GM18517 (cell line): ENCODE measurements around the gene MARCO.

ENCODE experiments used
- ATAC-seq: cut with Tn5 transposase; IDR thresholded peaks from one replicate; pipeline ENCODE4 v1.9.1; 2021; ENCODE audit warnings: mild to moderate bottlenecking, moderate library complexity; ENCODE audit not compliant: unreplicated experiment

MARCO gene

DNA sequence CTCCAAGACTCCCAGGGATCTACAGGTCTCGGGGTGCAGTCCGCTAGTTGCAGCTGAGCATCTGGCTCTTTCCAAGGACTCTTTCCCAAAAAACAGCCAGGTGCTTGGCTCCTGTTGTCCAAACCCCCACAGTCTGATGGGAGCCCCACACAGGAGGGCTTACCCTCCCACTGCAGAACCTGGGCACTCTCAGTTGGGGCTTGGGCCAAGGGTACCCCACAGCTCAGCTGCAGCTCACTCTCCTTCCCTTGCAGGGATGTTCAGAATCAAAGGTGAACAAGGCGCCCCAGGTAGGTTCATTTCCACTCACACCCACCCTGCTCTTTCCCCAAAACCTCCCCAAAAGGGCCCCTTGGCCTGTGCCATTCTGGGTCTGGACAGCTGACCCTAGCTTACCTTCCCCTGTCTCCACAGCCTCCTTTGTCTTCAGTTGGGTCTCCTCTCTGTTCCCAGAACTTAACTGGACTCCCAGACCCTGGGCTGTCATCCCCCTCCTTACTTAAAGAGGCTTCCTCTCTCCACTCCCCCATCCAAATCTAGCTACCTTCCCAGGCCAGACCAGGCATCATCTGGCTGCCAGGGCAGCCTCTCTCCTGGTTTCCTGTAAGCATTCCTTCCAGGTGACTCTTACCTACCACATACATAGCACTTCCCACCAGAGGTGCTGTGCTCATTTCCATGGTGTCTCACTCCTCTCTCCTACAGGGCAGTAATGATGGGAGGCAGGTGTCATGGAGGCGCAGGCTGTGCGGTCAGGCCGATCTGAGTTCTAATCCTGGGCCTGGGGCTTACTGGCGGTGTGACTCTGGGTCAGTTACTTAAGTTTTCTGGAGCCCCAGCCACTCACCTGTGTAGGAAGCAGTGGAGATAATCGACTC, 29.5 kb downstream of the MARCO start:
- ATAC-seq = no peak

DNA sequence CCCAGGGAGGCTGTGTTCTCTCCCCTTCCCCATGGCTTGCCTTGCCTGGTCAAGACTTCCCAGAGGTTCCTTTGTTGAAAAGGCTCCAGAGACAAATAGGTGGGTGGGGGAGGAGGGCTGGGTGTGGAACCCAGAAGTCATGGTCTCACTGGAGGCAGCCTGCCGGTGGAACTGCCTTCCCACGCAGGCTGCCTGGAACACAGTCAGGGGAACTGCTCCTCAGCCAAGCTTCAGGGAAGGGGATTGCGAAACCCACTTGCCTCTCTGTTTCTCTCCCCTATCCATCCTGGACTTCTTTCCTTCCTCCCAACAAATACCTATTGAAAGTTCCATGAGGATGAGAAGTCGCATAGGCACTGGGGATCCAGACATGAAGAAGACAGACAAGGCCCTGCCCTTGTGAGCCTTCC, 31.6 kb downstream of the MARCO start:
- ATAC-seq = no peak

DNA sequence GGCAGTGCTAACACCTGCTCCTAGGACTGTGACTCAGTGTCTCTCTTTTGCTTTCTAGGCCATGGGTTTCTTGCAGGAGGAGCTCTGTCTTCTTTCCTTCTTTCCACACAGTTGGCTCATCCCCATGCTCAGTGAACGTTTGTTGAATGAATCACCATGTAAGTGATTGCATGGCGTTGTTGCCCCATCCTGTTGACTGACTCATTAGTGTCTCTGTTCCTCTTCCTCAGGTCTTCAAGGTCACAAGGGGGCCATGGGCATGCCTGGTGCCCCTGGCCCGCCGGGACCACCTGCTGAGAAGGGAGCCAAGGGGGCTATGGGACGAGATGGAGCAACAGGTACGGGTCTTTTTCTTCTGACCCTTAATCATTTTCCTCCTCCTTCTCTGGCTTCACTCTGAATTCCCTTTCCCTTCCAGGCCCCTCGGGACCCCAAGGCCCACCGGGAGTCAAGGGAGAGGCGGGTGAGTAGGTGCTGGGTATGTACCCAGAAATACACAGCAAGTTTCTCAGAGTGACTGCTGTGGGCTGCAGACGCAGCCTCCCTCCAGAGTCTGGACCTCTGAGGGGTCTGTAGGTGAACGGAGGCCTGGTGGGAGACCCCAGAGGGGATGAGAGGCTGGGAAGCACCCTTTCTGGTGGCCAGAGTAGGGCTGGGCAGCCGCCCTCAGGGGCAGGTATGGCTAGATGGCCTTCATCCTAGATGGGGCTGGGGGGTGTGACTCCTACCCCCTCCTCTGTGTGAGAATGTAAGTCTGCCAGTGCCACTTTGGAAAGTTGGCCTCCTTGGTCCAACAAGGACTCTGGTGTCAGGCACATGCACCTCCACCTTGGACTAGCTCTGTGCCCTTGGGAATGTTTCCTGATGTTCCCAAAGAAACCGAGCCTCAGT, 32.4 kb downstream of the MARCO start:
- no peak for ATAC-seq

DNA sequence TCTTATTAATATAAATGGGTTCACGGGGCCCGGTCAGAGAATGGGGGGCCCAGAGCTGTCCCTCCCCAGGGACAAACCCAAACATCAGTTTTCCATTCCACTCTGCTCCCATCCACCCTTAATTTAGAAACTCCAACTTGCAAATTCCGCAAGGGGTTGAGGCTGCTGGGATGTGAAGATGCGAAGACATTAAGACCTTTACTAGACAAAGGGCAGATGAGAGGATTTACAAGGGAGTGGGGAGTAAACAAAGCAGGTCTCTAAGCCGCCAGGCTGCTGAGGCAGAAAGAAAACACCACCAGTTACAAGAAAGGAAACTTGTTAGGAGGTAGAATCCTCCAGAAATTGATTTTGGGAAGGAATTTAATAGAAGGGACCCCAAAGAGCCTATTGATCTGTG, 33.1 kb downstream of the MARCO start:
- no peak for ATAC-seq

DNA sequence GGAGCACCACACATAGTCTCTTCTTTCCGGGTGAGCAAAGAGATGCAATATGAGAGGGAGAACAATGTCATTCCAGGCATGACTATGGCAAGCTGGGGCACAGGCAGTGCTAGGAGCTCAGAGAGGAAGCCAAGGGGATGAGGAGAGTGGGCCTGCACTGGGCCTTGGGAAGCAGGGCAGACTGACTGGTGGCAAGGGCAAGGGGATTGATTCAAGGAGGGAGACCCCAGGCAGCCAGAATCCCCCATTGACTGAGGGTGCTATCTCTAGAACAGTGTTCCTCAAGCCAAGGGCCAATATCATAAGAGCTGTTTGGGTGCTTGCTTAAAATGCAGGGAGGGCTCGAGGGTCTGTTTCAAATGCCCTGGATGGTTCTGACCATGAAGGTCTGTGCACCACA, 36.1 kb downstream of the MARCO start:
- ATAC-seq = no peak

DNA sequence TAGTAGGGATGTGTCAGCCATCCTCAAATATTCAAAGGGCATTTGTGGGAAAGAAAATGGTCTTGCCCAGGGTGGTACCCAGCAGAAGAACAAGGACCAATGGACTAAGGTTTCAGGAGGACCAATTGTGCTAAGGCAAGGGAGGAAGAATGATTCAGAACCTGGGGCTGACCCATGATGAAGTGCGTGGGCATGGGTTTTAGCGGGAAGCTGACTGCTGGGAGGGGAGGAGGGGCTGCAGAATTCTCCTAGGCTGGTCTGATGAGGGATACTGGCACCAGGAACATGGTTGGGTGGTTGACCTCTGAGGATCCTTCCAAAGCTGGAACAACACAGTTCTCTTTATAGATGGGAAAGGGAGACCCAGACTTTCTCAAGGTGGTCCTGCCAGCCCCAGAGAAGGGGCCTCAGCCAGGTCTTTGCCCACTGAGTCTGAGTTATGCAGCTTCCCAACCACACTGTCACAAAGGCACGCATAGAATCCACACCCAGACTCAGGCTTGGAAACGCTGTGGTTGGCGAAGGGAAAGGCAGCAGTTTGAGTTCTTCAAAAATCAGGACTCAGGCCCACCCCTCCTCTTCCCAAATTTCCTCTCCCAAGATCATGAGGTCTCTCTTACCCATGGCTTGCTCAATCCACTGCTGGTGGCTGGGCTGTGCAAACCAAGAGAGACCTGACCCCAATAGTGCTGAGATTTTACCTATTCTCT, 37.3 kb downstream of the MARCO start:
- ATAC-seq = no peak

DNA sequence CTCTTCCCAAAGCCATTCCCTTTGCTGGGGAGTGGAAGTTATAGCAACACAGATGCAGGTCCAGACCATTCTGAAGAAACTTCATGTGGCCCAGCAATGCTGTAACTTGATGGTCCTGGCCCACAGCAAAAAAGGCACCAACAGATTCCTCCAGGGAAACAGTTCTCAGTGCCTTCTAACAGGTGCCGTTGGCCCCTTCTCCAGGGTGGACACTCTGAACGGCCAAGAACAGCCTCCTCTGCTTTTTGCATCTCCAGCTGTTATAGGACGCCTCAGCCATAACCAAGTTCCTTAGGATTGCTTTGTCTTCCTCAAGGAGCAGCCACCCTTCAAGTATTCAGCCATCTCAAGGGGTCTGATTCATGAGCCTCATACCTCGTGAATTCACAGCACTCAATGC, 38.0 kb downstream of the MARCO start:
- ATAC-seq = no peak

DNA sequence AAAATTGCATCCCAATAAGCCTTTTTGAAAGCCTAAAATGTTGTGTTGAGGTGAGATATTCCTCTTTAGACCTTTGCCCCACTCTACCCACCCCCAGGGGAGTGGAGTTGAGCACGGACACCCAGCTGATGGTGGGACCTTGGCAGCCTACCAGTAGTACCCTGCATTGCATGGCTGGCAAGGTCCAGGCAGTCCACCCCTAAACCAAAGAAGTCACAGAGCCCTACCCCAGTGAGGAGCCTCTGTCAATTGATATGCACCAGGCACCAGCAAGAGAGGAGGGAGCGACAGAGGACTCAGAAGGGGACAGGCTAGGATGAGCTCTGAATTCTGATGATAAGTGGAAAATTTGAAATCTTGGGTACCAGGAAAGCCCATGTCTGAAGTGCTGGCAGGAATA, 38.6 kb downstream of the MARCO start:
- ATAC-seq = no peak

DNA sequence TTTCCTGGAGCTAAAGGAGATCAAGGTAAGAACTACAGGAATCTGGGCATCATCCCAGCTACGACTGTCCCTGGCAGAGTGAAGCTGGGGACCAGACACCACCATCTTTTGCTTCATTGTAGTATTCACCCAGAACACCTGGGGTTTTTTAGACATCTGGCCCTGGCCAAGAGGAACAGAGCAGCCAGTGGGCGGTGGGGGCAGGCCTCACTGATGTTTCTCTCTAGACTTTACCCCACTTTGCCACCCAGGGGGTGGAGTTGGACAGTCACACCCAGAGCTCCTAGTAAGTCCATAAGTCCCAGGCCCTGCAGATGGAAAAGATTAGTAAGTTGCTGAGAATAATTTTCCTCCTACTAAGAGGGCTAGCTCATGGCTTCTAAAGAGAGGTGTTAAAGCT, 39.6 kb downstream of the MARCO start:
- ATAC-seq = no peak

DNA sequence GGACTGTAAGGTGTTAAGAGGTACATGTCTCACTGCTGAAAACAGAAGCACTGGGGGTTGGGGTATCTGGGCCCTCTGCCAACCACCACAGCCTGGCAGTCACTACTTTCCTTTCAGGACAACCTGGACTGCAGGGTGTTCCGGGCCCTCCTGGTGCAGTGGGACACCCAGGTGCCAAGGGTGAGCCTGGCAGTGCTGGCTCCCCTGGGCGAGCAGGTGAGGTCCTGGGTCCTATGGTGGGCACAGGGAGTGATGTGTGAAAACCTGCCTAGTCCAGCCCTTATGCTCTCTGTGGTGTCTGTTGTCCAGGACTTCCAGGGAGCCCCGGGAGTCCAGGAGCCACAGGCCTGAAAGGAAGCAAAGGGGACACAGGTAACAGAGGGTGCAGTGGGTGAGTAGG, 40.0 kb downstream of the MARCO start:
- ATAC-seq = no peak

DNA sequence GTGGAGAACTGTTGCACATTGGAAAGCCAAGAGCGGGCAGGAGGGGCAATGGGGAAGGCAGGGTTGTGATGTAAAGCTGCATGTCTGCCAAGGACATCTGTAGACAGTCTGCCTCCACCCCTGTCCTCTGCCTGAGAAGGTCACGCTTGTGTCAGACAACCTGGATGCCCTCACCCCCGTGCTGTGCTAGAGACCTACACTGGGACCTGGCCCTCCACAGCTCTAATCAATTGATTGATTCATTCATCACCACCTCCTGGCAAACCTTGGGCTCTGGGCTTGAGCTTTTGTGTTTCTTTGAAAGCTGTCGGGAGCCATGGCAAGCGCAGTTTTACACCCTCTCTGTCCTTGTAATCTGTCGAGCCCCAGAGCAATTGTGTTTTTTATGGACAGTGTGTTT, 41.1 kb downstream of the MARCO start:
- ATAC-seq = no peak

DNA sequence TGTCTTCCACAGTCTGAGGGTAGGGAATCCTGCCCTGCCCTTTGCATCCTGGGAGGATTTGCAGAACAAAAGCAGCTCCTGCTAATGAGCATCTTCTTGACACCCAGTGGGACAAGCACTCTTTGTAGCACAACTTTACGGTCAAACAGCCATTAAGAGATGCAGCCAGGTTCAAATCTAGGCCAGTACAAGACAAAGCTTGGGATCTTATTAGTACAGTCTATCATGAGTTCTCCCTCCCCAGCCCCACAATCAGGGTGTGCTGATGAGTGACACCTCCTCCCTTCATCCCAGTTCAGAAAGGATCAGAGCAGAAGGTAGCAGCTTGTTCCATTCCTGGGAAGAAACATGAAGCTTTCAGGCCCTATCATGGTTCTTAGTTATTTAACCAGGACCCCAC, 41.9 kb downstream of the MARCO start:
- ATAC-seq = no peak

DNA sequence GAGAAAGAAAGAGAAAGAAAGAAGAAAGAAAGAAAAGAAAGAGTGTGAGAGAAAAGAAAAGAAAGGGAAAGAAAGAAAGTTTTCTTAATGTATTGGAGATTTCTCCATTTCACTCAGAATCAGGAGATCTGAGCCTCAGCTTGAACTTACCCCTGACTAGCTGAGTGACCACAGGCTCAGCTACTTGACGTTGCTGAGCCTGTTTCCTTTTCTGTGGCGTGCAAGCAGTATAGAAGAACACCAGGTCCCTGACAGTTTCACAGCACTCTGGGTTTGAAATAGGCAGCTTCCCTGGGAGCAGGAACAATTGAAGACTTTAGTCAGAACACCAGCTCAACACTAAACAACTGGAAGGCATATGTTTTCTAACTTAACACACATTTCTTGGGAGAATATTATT, 44.7 kb downstream of the MARCO start:
- no peak for ATAC-seq

DNA sequence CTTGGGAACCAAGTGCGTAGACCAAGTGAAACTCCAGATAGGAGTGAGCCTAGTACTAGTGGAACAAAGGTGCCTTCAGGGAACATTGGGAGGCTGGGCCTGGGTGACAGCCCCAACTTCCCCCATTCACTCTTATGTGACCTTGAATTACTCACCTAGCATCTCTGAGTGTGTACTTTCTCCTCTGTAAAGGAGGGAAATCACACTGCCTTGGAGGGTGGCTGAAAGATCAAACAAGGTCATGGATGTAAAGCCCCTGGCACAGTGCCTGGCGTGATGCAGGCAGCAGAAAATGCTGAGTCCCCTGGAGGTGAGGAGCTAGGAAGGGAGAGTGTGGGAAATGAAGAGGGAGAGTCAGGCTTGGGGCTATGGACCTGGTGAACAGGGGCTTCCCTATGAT, 45.9 kb downstream of the MARCO start:
- ATAC-seq = no peak

DNA sequence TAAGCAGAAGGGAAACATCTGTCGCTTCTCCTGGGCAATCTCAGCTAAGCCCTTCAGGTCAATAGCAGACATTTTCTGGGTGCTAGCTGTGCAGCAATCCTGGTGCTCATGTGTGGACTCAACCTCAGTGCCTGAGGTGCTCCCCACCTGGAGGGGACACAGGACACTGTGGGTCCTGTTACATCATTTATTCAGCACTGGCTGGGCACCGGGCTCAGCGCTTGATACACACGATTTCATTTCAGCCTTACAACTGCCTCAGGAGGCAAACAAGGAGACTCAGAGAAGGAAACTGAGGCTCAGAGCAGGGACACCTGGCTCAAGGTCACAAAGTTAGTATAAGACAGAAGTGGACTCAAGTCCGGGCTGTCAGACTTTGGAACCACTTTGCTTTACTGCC, 46.7 kb downstream of the MARCO start:
- ATAC-seq = no peak

DNA sequence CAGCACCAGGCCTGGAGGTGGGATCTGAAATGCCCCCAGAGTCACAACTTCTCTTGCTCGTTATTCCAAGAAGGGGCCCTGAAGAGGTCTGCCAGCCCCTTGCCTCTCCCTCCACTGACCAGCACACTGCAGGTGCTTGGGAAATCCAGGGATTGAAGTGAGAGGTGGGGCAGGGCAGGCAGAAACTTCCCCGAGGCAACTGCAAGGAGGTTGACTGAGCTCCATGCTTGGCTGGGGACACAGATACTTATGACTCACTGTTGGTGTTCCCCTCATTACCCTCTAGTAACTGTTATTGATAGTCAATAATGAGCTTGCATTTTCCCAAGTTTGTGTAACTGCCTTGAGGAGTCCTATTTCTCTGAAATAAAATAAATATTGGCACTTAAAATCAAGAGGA, 47.5 kb downstream of the MARCO start:
- ATAC-seq = no peak

DNA sequence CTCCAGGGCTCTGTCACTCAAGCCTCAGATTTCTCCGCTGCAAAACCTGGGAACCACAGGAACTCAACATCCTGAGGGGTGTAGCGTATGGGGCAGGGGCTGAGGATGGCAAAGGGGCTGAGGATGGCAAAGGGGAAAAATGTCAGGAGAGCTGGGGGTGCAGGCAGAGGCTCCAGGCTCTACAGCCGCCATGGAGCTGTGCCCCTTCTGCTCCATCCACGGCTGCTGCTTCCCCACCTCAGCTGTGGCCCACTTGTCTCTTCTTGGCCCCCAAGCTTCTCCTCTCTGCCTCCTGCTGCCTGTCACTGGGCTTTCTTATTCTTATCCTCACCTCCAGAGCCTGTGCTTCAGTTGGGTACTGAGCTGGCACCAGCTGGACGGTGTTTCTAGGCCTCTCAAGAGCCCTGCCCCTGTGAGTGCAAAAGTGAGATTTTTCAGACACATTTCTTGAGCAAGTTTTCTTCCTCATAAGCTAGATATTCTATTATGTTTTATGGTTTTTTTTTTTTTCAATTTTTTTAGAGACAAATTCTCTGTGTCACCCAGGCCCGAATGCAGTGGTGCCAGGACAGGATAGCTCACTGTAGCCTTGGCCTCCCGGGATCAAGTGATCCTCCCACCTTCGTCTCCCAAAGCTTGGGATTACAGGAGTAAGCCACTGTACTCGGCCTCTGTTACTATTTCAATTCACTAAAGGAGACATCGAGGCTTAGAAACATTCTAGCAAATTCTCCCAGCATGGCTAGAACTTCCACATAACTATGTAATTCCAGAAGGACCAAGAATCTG, 49.0 kb downstream of the MARCO start:
- no peak for ATAC-seq

DNA sequence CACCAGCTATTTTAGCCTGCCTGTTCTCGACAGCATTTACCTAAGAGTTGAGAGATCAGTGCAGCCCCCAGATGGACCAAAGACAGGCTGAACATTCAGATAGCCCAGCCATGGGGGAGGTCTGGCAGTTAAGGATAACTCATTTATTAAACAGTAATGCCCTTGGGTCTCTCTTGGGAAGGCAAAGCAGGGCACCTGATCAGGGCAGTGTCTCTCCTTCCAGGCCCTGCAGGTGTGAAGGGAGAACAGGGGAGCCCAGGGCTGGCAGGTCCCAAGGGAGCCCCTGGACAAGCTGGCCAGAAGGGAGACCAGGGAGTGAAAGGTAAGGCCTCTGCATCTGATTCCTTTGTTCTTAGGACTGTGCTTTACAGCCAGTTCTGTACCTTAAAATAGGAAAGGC, 49.6 kb downstream of the MARCO start:
- ATAC-seq = no peak

DNA sequence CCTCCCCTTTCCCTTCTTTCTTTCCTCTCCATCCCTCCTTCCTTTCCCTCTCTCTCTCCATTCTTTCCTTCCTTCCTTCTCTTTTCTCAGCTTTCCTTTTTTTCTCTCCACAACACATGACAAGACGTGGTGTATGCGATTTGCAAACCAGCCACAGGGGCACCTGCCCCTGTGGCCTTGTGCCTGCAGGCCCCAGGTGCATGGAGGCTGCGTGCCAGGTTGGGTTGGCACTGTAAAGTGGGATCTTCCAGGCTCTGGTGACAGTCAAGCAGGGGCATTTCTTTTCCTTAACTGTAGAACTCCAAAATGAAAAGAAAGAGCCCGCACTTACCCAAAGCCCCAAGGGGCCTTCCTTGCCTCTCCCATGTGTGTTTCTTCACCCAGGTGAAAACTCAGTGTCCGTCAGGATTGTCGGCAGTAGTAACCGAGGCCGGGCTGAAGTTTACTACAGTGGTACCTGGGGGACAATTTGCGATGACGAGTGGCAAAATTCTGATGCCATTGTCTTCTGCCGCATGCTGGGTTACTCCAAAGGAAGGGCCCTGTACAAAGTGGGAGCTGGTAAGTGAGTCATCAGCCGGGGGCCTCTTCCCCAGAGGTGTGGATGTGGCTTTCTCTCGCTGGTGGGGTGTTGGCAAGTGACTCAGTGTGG, 50.9 kb downstream of the MARCO start:
- ATAC-seq = no peak

DNA sequence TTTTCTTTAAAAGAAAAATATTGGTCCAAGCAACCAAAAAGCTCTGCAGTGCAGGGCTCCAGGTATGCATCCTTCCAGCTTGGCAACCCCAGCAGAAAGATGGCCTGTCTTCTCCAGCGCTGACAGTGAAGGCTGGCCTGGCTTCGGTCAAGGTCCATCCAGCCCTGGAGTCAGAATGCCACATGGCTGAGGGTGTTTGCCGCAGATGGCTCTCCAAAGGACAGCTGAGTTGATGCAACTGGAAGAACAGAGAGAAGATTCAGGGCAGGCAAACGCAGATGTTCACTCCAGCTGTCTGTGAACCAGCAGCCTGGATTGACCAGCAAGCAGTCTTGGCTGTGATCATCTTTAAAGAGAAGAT, 51.4 kb downstream of the MARCO start:
- ATAC-seq = no peak
